ENCODE results near the gene B4GALNT2.
"Not testable (repeated sequence)": the region's sequence is repeated elsewhere in the genome, so short reads cannot be mapped to it uniquely, and the experiment has no call there.

B4GALNT2 gene

DNA sequence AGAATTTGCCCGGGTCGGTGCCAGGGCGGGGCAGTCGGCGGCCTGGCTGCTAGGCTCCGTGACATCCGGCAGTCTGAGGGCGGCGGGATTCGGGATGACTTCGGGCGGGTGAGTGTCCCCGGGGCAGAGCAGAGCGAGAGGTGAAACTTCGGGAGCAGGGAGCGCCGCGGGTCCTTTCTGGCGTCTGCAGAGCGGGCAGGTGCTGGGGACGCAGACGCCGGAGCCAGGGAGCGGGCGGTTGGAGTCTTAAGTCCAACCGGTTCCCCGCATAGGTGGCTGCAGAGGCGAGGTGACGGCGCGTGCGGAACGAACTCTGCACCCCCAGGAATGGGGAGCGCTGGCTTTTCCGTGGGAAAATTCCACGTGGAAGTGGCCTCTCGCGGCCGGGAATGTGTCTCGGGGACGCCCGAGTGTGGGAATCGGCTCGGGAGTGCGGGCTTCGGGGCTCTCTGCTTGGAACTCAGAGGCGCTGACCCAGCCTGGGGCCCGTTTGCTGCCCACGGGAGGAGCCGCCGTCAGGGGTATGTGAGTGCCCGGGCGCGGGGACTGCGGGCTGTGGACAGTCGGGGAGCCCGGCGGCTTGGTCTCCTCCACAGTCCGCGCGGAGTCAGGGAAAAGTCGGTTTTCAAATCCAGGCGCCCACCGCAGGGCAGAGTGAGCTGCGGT lies at the start of gene B4GALNT2:
Gene B4GALNT2 (plus strand): TSS at position 71 of the 666 bp plus-strand sequence. CDS start 24 bp downstream, at position 95.
- no peak for DNase-seq

GRCh38 chr17:49085046-49085445 lies 47.5 kb upstream of the B4GALNT2 start:
- not testable (repeated sequence) for DNase-seq

GRCh38 chr17:49085565-49086315 lies 46.8 kb upstream of the B4GALNT2 start:
- no peak for DNase-seq

- no peak for DNase-seq
Measured at GRCh38 chr17:49086316-49086605, 46.3 kb upstream of the B4GALNT2 start.

DNA sequence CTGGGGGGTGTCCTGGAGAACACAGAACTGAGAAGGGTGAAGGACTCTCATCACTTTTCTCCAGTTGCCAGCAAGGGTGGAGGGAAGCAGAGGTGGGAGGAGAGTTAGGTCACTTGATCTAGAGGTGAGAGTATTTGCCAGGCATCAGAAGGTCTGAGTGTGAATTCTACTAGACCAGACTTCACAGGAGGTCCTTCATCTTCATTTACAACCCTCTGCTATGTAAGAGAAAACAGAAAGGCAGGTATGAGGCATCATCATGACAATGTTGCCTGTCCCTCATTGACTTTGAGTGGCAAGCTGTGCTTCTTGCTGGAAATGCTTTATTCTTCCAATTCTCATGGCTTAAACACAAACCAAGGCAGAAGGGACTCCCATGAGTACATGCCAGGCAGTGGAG lies 45.9 kb upstream of the B4GALNT2 start:
- no peak for DNase-seq

DNA sequence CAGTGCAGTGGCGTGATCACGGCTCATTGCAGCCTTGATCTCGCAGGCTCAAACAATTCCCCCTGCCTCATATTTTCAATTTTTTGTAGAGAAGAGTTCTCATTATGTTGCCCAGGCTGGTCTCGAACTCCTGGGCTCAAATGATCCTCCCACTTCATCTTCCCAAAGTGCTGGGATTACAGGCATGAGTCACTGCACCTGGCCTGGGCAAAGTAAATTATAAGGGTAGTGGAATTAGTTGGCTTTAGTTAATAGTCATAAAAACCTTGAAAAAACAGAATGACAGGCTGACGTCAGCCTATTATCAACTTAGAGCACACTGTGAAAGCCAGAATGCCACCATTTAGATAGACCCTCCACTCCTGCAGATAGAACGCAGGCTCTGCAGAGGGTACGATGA lies 43.5 kb upstream of the B4GALNT2 start:
- DNase-seq, result no peak

- DNase-seq, result no peak
Measured at GRCh38 chr17:49090878-49091594, 41.5 kb upstream of the B4GALNT2 start.

DNA sequence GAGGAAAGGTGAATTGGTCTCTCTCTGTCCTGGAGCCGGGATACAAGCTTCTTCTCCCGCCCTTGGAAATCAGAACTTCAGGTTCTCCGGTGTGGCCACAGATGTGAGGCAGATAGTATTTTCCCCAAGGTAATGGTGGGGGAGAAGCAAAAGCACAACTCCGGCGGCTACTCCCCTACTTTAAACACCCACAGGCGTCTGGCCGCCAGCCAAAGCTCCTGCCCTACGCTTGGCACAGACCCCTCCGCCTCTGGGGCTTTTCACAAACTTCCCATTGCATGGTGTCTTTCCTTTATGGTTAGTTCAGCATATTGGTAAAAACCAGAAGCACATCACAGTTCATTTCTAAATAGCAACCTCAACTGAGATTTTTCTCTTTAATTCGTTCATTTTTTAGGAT lies 39.4 kb upstream of the B4GALNT2 start:
- no peak for DNase-seq

DNA sequence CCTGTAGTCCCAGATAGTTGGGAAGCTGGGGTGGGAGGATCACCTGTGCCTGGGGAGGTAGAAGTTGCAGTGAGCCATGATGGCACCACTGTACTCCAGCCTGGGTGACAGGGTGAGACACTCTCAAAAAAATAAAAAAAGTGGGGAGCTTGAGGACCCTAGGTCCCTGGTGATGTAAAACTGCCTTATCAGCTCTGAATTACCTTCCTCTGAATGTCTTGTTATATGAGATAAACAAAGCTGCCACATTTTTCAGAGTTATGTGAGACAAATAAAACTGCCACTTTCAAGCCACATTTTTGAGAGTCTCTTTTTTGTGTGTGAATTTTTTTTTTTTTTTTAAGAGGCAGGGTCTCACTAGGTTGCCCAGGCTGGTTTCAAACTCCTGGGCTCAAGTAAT lies 32.0 kb upstream of the B4GALNT2 start:
- no peak for DNase-seq

GRCh38 chr17:49101054-49101534 lies 31.5 kb upstream of the B4GALNT2 start:
- no peak for DNase-seq

GRCh38 chr17:49103360-49103759 lies 29.2 kb upstream of the B4GALNT2 start:
- DNase-seq, result not testable (repeated sequence)

GRCh38 chr17:49104511-49105074 lies 28.0 kb upstream of the B4GALNT2 start:
- DNase-seq, result no peak

GRCh38 chr17:49106321-49107210 lies 26.0 kb upstream of the B4GALNT2 start:
- no peak for DNase-seq

GRCh38 chr17:49107211-49107557 lies 25.4 kb upstream of the B4GALNT2 start:
- DNase-seq, result no peak

DNA sequence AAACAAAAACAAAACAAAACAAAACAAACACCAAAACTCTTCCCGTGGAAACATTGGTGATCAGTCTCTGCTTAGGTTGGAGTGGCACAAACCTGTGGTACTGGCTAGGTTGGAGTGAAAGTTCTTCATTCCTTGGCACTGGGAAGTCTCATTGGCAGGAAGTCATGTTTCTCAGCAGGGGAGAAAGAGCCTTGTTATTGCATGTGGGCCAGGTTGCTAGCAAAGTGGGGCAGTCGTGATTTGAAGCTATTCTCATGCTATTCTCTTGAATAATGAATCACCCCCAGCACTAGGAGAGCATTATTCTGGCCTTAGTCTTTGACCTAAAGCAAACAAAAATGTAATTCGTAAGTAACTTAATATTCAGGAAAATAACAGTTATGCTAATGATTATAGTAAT lies 24.3 kb upstream of the B4GALNT2 start:
- peak in 14 of 56 donors; percentile 1 to 44 (median 14) for DNase-seq

- DNase-seq, result no peak
Measured at GRCh38 chr17:49110509-49110908, 22.1 kb upstream of the B4GALNT2 start.

DNA sequence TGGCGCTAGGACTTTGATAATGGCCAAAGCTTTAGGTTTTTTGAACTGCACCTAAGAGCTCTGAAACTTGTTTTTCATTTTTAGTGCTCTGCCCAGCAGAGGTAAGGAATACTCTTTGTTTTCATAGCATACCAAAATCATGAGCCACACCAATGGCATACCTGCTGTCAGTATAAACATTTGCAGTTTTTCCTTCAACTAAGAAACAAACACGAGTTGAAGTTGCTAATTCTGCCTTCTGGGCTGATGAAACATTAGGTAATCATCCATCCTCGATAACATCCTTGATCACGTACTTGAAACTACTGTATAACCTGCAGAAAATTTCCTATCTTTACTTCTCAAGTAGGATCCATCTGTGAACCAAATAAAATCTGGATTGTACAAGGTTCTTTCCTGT lies 20.6 kb upstream of the B4GALNT2 start:
- DNase-seq, result no peak

DNA sequence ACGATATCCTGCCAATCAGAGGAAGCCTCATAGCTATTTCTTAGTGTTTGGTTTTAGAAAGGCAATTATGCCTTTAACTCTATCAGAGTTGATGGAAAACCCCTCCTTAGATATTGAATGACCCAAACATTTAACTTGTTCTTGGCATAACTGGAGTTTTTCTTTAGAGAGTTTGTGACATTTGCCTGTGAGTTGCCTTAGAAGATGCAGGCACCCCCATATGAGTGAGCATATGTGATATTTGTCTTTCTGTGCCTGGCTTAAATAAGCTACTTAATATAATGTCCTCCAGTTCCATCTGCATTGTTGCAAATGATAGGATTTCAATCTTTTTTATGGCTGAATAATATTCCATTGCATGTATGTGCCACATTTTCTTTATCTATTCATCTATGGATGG lies 19.6 kb upstream of the B4GALNT2 start:
- DNase-seq, result no peak

GRCh38 chr17:49114703-49115102 lies 17.9 kb upstream of the B4GALNT2 start:
- no peak for DNase-seq

DNA sequence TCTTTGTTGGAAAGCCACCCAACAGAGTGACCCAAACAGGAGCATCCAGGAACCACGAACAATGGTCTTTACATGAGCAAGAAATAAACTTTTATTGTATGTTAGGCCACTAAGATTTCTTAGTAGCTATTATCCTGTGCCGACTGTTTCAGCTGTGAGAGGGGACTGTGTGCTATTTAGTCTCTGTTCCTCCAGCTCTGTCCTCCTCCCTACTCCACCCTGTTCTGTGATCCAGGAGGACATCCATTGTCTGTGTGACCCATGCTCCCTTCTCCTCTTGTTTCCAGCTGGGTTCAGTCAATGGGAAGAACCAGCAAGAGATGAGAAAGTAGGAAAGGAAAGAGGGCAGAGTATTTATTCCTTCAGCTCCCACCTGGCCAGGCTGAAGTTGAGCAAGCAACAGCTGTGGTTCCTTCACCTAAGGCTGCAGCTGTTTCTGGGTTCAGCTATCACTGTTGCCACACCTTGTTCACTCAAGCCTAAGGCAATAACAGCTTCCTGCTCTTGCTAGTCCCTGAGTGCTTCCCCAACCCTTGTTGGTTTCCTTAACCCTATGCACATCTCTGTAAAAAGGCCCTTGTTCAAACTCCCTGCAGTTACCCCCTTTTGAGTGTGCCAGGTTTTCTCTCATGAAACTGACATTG lies 14.9 kb upstream of the B4GALNT2 start:
- DNase-seq, result no peak

DNA sequence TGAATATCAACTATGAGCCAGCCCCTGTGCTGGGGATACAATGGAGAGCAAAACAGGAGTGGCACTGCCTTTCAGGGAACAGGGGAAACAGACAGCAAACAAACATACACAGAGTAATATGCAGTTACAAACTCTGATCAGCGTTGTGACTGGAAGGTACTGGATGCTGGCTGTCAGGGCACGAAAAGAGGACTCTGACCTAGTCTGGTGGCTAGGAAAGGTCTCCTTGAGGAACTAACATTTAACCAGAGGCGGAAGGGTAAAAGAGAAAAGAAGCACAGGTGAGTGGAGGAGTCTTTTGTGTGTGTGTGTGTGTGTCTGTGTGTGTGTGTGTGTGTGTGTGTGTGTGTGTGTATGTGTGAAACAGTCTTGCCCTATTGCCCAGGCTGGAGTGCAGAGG lies 12.4 kb upstream of the B4GALNT2 start:
- no peak for DNase-seq

Measured in amygdala (tissue), 56 donors.